GM21515 (cell line): ENCODE measurements around the gene ANKRD44.

ENCODE experiments used
- ATAC-seq: cut with Tn5 transposase; IDR thresholded peaks from one replicate; pipeline ENCODE4 v1.9.1; 2021; ENCODE audit not compliant: unreplicated experiment

ANKRD44 gene

GRCh38 chr2:197152451-197153228, 157.9 kb downstream of the ANKRD44 start:
- peak; percentile 76 for ATAC-seq

DNA sequence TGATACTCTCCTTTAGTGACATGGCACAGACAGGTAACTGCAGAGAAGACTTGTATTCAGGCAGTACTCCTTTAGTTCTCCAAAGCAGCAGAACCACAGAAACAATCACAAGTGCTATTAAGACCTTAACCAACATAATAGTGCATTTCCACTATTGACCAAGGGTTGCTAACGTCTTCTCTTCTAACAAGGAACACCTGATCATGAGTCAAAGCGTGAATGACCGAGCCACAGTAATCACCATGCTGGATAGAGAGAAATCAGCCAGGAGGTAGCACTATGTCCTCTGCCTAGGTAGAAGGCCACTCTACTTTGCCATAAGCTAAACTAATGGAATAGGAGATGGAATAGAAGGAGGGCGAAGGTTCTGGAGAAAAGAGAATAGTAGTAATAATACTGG, 161.0 kb downstream of the ANKRD44 start:
- ATAC-seq, result no peak

GRCh38 chr2:197148401-197148800, 162.2 kb downstream of the ANKRD44 start:
- no peak for ATAC-seq

DNA sequence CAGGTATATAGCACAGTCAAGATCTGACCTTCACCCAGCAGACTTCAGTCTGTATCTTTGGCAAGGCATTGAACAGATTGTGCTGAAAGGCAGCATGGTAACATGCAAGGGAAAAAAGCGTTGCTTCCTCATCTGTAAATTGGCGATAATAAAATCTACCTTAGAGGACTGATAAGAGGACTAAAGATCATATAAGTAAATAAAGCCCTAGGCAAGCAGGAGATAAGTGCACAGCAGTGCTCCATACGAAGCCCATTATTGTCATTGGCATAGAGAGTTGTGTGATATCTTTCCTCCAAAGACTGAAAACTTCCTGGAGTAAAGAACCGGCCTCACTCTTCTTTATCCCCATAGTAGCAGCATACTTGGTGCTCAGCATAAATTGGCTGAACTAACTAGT, 162.6 kb downstream of the ANKRD44 start:
- ATAC-seq, result no peak

- no peak for ATAC-seq
Observed at GRCh38 chr2:197146995-197147394, 163.6 kb downstream of the ANKRD44 start.

DNA sequence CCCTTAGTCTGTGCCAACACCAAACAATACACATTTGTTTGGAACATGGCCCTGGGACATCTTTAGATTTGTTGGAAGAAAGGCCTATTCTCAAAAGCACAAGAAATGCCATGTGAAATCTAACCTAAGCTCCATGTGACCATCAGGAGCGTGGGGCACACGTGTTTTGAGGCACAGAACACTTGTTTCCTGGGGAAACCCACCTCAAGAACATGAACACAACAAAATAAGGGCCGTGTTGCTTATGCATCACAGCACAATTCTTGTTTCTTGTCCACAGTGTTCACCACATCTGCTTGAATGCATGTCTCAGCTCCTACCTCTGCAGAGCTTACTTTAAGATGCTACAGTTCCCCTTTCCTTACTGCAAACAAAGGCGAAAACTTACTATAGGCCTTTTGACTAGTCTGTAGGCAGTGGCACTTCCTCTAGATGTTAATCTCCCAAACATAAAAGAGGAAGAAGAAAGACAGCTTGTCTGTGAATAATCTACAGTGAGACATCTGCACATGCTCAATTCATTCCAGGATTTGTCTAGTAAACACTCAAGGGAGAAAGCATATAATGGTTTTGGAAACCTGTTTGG, 165.0 kb downstream of the ANKRD44 start:
- ATAC-seq, result peak; percentile 95

GRCh38 chr2:197144183-197144582, 166.4 kb downstream of the ANKRD44 start:
- ATAC-seq, result no peak

DNA sequence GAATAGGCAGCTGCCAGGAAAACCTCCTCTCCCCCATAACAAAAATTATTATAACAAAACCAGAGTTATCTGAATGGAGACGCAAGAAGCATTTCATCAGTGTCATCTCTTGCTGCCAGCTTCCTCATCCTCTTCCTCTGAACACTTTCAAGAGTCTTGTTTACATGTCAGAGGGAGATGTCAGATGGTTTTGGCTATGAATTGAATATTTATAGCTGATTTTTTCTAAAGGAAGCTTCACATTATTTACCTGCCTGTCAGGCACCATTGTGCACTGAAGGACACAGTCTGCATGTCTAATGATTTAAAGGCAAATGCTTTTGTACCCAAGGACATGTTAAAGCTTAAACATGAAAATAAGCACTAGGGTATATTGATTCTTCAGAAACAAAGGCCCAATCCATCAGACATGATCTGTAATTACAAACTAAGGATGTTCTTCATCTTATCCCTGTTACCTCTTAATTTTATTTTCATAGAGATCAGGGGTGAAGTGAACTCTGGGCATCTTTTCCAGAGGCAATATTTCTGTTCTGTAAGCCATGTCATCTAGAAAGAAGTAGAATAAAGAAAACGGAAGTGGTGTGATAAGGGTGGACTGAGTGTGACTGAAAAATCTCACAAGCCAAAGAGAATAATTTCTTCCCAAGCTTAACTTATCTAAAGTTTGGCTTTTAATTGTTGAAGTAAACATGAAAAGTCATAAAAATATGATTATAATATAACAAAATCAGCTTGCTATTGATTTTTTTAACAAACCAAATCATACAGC, 168.7 kb downstream of the ANKRD44 start:
- no peak for ATAC-seq

GRCh38 chr2:197140045-197140444, 170.5 kb downstream of the ANKRD44 start:
- ATAC-seq, result no peak

GRCh38 chr2:197138506-197138905, 172.1 kb downstream of the ANKRD44 start:
- ATAC-seq, result no peak

GRCh38 chr2:197137826-197138477, 172.6 kb downstream of the ANKRD44 start:
- no peak for ATAC-seq

GRCh38 chr2:197137231-197137630, 173.3 kb downstream of the ANKRD44 start:
- no peak for ATAC-seq

GRCh38 chr2:197136452-197136851, 174.1 kb downstream of the ANKRD44 start:
- ATAC-seq, result no peak

GRCh38 chr2:197135806-197136205, 174.8 kb downstream of the ANKRD44 start:
- no peak for ATAC-seq

DNA sequence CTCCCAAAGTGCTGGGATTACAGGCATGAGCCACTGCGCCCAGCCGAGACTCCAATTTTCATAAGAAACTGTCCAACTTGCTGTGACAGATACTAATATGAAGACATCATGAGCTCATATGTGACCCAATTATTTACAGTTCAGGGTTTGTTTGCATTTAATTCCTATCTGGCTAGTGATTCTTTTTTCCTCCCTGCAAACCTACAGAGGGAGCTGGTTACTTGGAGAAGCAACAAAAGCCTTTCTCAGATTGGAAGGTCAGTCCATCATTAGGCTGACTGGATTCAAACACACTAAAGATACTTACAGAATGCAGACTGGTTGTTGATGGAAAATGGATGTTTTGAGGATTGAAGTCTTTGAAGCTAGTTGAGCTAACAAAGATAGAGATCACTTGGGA, 176.4 kb downstream of the ANKRD44 start:
- no peak for ATAC-seq

DNA sequence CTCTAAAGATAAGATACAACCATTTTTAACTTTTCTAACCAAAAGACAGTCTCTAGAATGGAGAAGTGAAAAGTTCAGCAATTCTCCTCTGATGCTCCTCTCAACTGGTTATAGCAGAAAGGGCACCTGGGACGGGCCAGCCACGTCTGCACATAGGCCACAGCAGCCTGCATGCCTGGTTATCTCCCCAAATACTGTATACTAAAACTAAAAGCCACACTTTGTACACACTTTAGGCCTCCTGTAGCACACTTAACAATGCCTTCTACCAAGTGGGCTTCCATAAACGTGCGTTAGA, 179.1 kb downstream of the ANKRD44 start:
- peak; percentile 81 for ATAC-seq

DNA sequence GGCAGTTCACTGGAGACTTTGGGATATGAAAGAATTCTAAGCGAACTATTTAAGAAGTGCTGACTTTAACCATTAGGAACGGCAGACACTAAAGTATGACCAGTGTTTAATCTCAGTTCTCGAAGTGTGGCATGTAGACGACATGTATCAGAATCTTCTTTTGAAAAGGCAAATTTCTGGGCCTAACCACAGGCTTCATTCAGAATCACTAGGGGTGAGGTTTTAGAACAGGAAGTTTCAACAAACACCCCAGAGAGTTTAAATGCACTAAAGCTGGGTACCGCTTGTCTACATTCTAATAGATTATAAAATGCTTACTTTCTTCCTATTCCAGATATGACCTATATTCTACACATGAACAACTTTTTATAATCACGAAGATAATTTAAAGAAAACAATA, 180.3 kb downstream of the ANKRD44 start:
- ATAC-seq, result peak; percentile 76

- no peak for ATAC-seq
Observed at GRCh38 chr2:197128897-197129296, 181.7 kb downstream of the ANKRD44 start.

DNA sequence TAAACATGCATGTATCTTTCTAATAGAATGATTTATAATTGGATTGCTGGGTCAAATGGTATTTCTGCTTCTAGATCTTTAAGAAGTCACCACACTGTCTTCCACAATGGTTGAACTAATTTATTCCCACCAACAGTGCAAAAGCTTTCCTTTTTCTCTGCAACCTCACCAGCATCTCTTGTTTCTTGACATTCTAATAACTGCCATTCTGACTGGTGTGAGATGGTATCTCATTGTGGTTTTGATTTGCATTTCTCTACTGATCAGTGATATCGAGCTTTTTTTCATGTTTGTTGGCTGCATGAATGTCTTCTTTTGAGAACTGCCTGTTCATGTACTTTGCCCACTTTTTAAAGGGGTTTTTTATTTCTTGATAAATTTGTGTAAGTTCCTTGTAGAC, 182.5 kb downstream of the ANKRD44 start:
- ATAC-seq, result no peak

GRCh38 chr2:197126630-197127352, 183.8 kb downstream of the ANKRD44 start:
- no peak for ATAC-seq
